Activated naive CD4-positive, alpha-beta T cell treated with anti-CD3 and anti-CD28 coated beads, Interleukin-2, amount 50 U/mL, for 16 hours (primary cell): ENCODE measurements around the gene INAFM2.

Source experiments
- DNase-seq: peaks from one replicate; pipeline ENCODE4 v3.0.0-alpha.2; 2020

The INAFM2 gene

DNA sequence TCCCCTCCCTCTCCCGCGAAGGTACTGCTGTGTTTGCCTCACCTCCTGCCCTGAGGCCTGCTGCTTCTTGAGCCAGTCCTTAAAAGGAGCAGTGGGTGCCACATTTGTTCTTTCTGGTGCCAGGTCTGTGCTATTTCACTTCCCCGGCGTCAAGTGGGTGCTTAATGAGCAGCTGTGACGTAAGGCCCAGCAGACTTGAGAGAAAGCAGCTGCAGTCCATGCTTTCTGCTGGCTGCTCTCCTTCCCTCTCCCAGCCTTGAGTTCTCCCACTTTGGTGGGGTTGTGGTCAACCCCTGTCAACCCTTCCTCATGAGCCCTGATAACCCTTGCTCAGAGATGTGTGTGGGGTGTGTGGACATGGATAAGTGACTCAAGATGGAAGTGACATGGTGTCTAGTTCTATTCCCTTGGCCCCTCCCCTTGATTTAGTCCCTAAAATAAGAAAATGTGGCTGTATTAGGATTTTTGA is 6.9 kb downstream of the INAFM2 start:
- DNase-seq = no peak

- DNase-seq = no peak
These were observed 7.5 kb downstream of the INAFM2 start for GRCh38 chr15:40331026-40331425.

DNA sequence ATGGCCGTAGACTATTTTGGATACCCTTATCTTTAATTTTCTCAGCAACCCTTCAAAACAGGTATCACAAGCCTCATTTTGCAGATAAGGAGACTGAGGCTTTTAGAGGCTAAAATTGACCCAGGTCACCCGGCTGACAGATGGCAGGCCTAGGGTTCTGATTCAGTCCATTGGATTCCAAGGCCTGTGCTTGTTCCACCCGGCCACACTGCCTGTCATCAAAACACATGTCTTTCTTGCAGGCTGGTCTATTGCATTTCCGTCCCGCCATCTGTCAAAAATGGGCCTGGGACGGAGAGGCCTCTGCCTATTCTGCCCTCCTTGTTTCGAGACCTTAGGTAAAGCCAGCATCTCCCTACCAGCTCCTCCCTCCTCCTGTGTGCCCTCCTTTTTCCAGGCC is 8.1 kb downstream of the INAFM2 start:
- DNase-seq = no peak

- no peak for DNase-seq
These were observed 8.8 kb downstream of the INAFM2 start for GRCh38 chr15:40332113-40332781.

DNA sequence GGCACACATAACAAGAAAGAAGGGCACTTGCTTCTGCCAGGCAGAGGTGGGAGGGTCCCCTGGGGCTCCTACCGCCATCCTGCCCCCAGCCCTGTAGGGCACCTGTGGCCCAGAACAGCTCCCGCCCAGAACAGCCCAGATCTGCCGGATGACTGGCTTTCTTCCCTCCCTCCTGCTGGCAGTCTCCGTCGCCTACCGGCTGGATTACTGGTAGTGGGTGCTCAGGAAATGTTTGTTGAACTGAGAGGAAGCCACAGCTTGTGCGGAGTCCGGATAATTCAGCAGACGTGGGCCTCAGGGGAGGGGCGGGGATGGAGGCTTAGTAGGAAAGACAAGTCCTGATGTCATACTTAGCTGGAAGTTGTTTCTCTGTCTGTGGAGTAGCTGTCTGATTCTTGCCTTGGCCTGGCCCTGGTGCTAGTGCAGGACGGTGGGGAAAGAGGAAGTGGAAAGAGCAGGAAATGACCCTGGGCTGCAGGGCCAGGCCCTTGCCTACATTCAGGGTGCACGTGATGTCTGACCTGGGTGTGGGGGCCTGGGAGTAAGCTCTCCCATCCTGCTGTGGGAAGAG is 10.5 kb downstream of the INAFM2 start:
- peak; percentile 18 for DNase-seq

DNA sequence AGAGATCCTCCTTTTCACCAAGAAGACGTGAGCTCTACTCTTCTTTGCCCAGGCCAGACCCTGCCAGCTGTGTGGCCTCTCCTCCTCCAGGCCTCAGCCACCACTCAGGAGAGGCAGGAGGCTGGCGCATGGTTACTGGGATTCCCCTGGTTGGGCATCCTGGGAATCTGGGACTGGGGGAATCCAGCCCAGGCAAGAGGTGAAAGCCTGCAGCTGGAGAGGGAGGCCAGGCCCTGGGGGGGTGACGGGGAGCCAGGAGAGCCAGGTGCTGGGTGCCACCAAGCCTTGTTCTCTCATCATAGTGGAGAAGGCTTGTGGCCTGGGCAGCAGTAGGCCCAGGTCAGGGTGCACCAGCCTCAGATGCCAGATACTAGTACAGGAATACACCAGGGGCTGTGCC is 11.0 kb downstream of the INAFM2 start:
- no peak for DNase-seq

DNA sequence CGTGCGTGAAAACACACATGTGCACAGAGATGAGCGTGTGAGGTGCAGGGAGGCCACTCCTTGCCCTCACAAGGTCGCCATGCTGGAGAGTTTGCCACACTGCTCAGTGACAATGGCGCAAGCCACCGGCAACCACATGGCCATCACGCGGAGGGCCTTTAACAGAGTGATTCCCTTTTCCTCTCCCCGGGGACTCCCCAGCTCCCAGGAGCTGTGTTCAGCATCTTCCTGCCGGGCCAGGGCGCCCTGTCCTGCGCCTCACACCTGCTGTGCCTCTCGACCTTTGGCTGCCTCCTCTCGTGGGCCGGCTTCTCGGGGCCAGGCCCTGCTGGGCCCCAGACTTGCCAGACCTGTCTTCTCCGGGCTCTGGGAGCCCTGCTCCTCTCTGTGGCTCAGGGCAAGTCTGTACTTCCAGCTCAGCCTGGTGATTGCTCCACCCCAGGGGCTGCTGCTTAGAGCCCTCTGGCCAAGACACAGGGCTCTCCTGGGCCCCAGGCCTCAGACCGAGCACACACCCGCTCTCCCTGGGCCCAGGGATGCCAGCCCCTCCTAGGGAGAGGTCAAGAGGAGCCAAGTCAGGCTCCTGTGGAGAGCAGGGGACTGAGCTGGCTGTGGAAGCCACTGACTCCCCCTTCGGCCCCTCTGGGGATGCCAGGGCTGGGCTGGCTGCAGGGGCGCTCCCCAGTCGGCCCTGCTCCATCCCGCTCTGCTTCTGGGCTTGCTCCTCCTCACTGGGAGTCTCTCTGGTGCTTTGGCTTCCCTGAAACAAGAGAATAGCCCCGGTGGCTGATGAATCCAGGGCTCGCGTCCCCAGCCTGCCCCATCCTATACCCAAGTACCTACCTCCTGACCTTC is 11.7 kb downstream of the INAFM2 start:
- DNase-seq = no peak

DNA sequence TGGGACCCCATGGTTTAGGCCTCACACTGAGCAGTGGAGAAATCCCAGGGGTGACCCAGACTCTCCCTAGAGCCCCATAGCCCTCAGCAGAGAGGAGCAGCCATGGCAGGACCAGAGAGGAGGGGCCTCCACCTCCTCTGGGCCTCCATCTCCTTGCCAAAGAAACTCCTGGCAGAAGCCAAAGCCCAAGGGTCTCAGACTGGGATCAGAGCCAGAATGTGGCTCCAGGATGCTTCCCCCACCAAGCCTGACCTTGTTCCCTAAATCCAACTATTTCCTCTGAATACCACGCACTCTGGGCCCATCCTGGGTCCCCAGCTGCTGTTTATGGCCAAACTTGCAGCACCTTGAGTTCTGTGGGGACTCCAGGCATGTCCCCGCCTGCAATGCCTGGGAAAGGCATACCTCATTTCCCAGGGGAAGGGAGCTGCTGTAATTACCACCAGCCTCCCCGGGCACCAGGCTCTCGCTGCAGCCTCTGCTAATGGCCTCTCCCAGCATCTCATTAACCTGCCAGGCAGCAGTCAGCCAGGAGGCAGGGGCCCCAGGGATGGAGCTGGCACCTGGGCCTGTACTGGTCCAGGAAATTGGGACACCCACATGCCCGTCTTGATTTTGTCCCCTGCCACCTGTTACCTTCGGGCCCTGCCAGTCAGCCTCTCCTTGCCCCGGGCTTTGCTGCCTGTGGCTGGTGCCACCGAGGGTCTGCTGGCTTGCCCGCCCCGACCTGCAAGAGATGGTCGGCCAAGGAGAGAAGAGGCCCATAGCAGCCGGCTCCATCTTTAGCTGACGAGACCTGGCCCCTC is 12.6 kb downstream of the INAFM2 start:
- no peak for DNase-seq

- DNase-seq = no peak
These were observed 13.2 kb downstream of the INAFM2 start for GRCh38 chr15:40336744-40337122.

DNA sequence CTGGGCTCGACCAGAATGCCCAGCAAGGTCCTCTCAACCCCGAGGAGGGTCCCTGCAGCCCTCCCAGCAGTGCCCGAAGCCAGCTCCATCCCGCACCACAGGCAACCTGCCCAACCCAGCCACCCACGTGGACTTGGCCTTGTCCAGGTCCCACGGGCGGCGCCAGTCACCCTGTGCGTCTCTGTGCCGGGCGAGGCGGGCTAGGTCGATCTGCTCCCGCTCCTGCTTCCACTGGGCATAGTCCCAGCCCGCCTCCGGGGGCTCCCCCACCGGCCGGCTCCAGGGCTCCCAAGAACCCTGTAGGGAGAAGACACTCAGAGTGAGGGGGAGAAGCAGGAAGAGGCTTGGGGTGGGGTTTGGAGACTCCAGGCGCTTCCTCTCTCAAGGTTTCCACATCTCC is 14.1 kb downstream of the INAFM2 start:
- no peak for DNase-seq

DNA sequence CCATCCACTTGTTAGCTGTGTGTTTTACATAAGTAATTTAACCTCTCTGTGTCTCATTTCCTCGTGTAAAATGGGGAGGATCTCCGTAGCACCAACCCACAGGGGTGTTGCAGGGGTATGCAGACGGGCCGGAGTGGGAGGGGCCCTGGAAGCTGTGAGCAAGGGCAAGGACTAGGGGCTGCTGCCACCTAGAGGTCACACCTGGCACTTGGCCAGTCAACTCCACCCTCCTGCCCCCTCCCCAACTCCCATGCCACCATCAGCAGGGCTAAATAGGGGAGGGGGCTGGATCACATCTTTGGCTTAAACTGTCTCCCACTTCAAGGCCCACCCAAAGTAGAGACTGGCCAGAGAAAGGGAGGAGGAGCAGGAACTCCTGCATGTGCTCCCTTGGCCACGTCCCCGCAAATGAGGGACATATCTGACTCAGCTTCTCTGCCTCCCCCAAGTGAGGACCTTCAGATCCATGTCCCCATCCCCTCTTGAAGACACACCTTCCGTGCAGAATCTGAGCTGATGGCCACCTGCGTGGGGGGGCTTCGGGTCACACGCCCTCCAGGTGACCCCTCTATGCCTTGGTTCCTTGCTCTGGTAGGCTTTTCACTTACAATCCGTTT is 14.7 kb downstream of the INAFM2 start:
- peak; percentile 84 for DNase-seq

DNA sequence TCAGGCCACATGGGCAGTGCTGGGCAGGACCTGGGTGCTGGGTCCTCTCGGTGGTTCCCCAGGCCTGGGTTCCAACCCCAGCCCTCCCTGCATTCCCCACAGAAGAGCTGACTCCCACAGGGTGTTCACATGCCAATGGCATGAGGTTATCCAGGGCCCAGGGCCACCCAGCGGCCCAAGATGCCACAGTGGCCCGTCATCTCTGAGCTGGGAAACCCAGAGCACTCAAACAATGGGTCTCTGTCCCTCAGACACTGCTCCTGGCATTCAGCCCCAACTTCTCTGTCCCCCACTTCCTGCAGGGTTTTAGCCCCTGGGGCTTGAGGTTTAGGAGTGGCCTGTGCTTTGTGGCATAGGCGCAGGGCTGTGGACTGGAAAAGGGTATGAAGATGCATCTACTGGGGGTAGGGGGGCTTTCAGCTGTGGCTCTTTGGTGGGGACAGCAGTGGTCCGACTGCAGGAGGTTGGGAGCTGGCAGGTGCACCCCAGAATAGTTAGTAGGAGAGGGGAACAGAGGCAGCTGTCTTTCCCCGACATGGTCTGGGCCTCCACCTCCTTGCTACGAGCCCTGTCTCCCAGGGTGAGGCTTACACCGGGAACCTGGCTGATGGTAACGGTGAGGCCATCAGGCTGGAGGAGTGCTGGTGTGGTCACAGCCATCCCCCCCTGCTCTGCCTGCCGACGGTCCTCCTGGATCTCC is 15.6 kb downstream of the INAFM2 start:
- no peak for DNase-seq

DNA sequence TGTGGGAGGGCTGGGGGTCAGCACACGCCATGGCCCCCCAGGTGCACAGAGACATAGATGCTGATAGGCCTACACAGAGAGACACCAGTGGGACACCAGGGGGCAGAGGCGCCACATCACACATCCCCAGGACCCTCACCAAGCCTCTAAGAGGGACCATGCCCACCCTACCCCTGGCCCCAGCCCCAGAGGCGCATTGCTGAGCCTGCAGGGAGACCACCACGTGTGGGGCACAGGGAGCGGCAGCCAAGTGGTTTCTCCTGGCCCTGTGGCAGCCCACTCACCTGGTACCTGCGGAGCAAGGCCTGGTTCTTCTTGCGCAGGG is 16.1 kb downstream of the INAFM2 start:
- no peak for DNase-seq

DNA sequence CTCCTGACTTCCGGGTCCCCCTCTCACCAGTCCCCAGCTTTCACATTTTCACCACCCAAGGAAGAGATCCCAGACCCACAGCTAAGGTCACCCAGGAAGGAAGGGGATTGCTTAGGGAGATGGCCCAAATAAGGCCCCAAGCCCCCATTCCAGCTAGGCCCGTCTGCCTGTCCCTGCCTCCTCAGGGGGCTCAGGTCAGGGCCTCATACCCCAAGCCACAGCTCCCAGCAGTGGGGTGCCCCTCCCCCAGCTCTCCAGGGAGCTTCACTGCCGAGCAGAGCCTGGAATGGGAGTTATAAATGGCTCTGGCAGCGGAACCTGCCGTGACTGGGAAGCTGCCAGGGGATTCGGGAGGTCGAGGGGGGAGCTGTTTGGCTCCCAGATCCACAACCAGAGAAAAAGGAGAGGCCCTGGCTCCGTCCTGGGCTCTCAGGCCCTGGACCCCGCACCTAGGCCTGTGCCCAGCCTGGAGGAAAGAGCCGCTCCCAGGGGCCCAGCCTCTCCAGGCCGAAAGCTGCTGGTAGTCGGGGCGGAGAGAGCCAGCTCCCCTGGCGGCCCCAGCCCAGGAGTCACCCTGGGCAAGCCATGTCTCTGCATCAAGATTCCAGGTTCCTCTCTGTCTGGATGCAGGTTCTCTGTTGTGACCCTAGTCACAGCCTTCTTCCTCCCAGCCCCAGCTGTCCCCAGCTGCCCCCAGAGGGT is 16.7 kb downstream of the INAFM2 start:
- DNase-seq = no peak

- no peak for DNase-seq
These were observed 17.4 kb downstream of the INAFM2 start, which contains the start of gene CCDC9B for GRCh38 chr15:40340740-40341400. Gene CCDC9B, minus strand, starts transcription at chr15:40340939. Its CDS starts 120 bp downstream, at chr15:40340819.

GRCh38 chr15:40342416-40343320 is 19.2 kb downstream of the INAFM2 start:
- no peak for DNase-seq

DNA sequence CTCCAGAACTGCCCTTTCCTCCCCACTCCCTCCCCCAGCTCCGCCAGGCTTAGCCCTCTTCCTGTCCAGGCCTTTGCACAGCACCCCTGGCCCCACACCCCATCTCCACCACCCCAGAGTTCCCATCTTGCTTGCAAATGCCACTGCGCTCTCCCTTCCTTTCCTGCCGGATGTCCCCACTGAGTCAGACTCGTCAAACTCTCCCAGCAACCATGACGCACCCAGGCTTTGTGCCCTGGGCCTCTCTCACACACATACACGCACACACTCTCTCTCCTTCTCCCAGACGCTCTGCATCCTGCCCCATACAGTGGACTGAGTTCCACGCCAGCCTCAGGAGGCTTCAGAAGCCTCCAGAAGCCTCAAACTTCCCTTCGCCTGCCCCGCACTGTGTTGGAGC is 20.0 kb downstream of the INAFM2 start:
- DNase-seq = no peak

DNA sequence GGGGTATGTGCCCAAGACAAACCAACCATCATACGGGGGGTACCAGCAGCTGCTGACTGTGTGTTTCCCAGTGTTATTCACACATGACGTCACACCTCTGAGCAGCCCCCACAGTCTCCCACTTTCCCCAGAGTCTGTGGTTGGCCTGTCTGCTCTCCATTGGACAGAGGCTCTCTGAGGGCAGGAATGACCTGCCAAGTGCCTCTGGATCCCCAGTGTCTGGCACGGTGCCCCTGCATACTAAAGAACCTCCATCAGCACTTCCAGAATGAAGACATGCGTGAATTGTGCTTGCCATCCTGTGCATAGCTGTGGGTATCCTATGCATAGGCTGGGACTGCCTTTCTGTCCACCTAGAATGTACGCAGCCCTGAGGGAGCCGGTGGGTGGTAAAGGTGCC is 20.7 kb downstream of the INAFM2 start:
- DNase-seq = no peak

DNA sequence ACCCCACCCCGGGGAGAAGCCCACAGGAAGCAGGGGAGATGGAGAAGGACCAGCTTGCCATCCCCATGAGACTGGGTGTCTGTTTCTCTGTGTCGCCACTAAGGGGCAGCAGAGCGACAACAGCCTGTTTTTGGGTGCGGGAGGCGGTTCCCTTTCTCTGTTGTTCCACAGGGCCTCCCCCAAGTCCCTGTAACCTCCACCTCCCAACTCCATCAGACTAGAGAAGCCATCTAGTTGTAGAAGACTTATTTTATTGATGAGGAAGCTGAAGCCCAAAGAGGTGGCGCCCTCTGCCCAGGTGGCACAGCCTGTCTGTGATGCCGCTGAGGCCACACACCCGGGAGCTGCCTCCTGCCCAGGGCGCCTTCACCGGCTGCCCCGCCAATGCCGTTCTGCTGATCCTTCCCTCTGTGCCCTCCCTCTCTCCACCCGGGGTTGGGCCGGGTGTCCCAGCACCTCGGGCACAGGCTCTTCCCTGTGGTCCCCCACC is 21.2 kb downstream of the INAFM2 start:
- peak; percentile 69 for DNase-seq
